ENCODE measurements around the gene HOXC11.

Gene HOXC11

GRCh38 chr12:53986686-53987483 is 14.0 kb downstream of the HOXC11 start:
- H3K27me3 ChIP-seq: peaks cover 100% of the 10 kb centered on the region
- no peak overlapping the region for H3K27ac ChIP-seq
- H3K9me3 ChIP-seq: no peaks in the 10 kb centered on the region
- no peak overlapping the region for H3K4me3 ChIP-seq (ENCODE audit: low read depth in 1 of 2, low read length in 1 of 2)
- TF ChIP-seq CTCF (IDR thresholded peaks at IDR 0.05): no peak
- H3K4me1 ChIP-seq (ENCODE audit: control insufficient read depth in 1 of 2, insufficient read depth in 1 of 2, low read depth in 1 of 2, low read length in 1 of 2): peaks cover 17 to 31% of the 10 kb centered on the region in 2 experiments
- no peaks in the 10 kb centered on the region for H3K36me3 ChIP-seq

- H3K36me3 ChIP-seq: no peaks in the 10 kb centered on the region
- no peak overlapping the region for H3K4me3 ChIP-seq (ENCODE audit: low read depth in 1 of 2, low read length in 1 of 2)
- no peak overlapping the region for H3K27ac ChIP-seq
- no peak for TF ChIP-seq CTCF (IDR thresholded peaks at IDR 0.05)
- peaks cover 100% of the 10 kb centered on the region for H3K27me3 ChIP-seq
- no peaks in the 10 kb centered on the region for H3K9me3 ChIP-seq
- peaks cover 17 to 31% of the 10 kb centered on the region in 2 experiments for H3K4me1 ChIP-seq (ENCODE audit: control insufficient read depth in 1 of 2, insufficient read depth in 1 of 2, low read depth in 1 of 2, low read length in 1 of 2)
Measured at GRCh38 chr12:53987787-53988230, 14.9 kb downstream of the HOXC11 start.

- Histone ChIP-seq H3K27me3 (peaks cover 100% of the 10 kb centered on the region), H3K36me3 (no peaks in the 10 kb centered on the region), H3K9me3 (no peaks in the 10 kb centered on the region), H3K27ac (no peak overlapping the region), H3K4me3 (ENCODE audit: low read depth in 1 of 2, low read length in 1 of 2) (no peak overlapping the region), H3K4me1 (ENCODE audit: control insufficient read depth in 1 of 2, insufficient read depth in 1 of 2, low read depth in 1 of 2, low read length in 1 of 2) (peaks cover 17 to 25% of the 10 kb centered on the region in 2 experiments)
- no peak for TF ChIP-seq CTCF (IDR thresholded peaks at IDR 0.05)
Measured at GRCh38 chr12:53988541-53989226, 15.8 kb downstream of the HOXC11 start.

- Histone ChIP-seq H3K4me3 (ENCODE audit: low read depth in 1 of 2, low read length in 1 of 2) (no peak overlapping the region), H3K4me1 (ENCODE audit: control insufficient read depth in 1 of 2, insufficient read depth in 1 of 2, low read depth in 1 of 2, low read length in 1 of 2) (peaks cover 11 to 20% of the 10 kb centered on the region in 2 experiments), H3K27ac (no peak overlapping the region), H3K36me3 (no peaks in the 10 kb centered on the region), H3K27me3 (peaks cover 100% of the 10 kb centered on the region), H3K9me3 (no peaks in the 10 kb centered on the region)
- TF ChIP-seq CTCF (IDR thresholded peaks at IDR 0.05): no peak
Measured at GRCh38 chr12:53989227-53990113, 16.5 kb downstream of the HOXC11 start.

- TF ChIP-seq CTCF (IDR thresholded peaks at IDR 0.05): no peak
- H3K4me3 ChIP-seq (ENCODE audit: low read depth in 1 of 2, low read length in 1 of 2): no peak overlapping the region
- no peak overlapping the region for H3K27ac ChIP-seq
- H3K27me3 ChIP-seq: peaks cover 100% of the 10 kb centered on the region
- no peaks in the 10 kb centered on the region for H3K36me3 ChIP-seq
- H3K4me1 ChIP-seq (ENCODE audit: control insufficient read depth in 1 of 2, insufficient read depth in 1 of 2, low read depth in 1 of 2, low read length in 1 of 2): peaks cover 13 to 19% of the 10 kb centered on the region in 2 experiments
- H3K9me3 ChIP-seq: no peaks in the 10 kb centered on the region
Measured at GRCh38 chr12:53990311-53991076, 17.6 kb downstream of the HOXC11 start.
